ENCODE data around the gene SIGLEC6.
"Not testable (repeated sequence)": the region's sequence is repeated elsewhere in the genome, so short reads cannot be mapped to it uniquely, and the experiment has no call there.

SIGLEC6 gene

GRCh38 chr19:51508059-51508733, 23.3 kb downstream of the SIGLEC6 start:
- DNase-seq (ENCODE audit: low read depth): peak; percentile 91

- peak; percentile 81 for DNase-seq (ENCODE audit: low read depth)
Observed at GRCh38 chr19:51507640-51508058, 23.8 kb downstream of the SIGLEC6 start.

- no peak for DNase-seq (ENCODE audit: low read depth)
Observed at GRCh38 chr19:51507192-51507591, 24.3 kb downstream of the SIGLEC6 start.

GRCh38 chr19:51505904-51506303, 25.6 kb downstream of the SIGLEC6 start:
- DNase-seq (ENCODE audit: low read depth): no peak

GRCh38 chr19:51503896-51504295, 27.6 kb downstream of the SIGLEC6 start:
- no peak for DNase-seq (ENCODE audit: low read depth)

DNA sequence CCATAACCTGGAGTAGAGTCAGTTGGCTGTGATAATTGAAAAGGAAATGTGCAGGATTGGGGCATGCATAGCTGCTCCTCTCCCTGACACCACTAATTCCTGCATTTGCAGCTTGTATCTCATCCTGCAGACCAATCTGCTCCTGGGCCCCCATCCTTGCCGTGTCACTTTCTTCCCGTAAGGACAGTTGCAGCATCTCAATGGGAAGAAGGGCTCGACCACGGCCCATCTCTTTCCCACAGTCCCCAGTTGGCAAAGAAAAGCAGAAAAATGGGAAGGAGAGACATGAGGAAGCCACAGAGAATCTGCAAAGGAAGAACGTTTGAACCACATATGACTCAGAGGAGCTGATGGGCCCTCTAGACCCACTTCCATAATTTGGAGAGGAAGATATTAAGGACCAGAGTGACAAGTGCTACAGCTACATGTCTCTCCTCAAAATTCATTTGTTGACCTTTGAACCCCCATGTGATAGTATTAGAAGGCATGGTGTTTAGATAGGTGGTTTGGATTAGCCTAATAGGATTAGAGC, 28.1 kb downstream of the SIGLEC6 start:
- no peak for DNase-seq (ENCODE audit: low read depth)

- peak; percentile 72 for DNase-seq (ENCODE audit: low read depth)
Observed at GRCh38 chr19:51501594-51502263, 29.7 kb downstream of the SIGLEC6 start, which contains the start of gene SIGLEC12. Gene SIGLEC12, minus strand, starts transcription at chr19:51501800. Its CDS starts 67 bp downstream, at chr19:51501733.

DNA sequence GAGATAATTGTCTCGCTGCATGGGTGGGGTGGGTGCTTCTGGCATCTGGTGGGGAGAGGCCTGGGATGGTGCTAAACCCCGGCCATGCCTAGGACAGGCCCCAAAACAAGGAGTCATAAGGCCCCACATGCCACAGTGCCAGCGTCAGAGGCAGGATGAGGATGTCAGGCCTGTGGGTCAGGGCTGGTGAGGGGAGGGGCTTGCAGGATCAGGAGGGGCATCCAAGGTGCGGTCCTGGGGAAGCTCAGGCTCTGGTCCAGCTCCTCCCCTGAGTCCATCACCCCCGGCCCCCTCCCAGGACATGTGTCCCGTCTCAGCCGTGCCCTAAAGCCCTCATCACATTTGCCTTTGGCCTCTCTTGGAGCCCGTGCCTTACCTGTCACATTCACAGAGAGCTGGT, 30.5 kb downstream of the SIGLEC6 start:
- DNase-seq (ENCODE audit: low read depth): not testable (repeated sequence)

GRCh38 chr19:51497666-51498065, 33.8 kb downstream of the SIGLEC6 start:
- DNase-seq (ENCODE audit: low read depth): no peak

GRCh38 chr19:51493776-51494175, 37.7 kb downstream of the SIGLEC6 start:
- DNase-seq (ENCODE audit: low read depth): no peak

GRCh38 chr19:51491586-51491985, 39.9 kb downstream of the SIGLEC6 start:
- DNase-seq (ENCODE audit: low read depth): no peak

GRCh38 chr19:51490676-51491075, 40.8 kb downstream of the SIGLEC6 start:
- DNase-seq (ENCODE audit: low read depth): no peak

- DNase-seq (ENCODE audit: low read depth): no peak
Observed at GRCh38 chr19:51489113-51489512, 42.4 kb downstream of the SIGLEC6 start.

- no peak for DNase-seq (ENCODE audit: low read depth)
Observed at GRCh38 chr19:51488491-51488890, 43.0 kb downstream of the SIGLEC6 start.

- no peak for DNase-seq (ENCODE audit: low read depth)
Observed at GRCh38 chr19:51485960-51486660, 45.4 kb downstream of the SIGLEC6 start.

GRCh38 chr19:51480590-51480989, 50.9 kb downstream of the SIGLEC6 start:
- no peak for DNase-seq (ENCODE audit: low read depth)

GRCh38 chr19:51479531-51480331, 51.7 kb downstream of the SIGLEC6 start:
- no peak for DNase-seq (ENCODE audit: low read depth)

DNA sequence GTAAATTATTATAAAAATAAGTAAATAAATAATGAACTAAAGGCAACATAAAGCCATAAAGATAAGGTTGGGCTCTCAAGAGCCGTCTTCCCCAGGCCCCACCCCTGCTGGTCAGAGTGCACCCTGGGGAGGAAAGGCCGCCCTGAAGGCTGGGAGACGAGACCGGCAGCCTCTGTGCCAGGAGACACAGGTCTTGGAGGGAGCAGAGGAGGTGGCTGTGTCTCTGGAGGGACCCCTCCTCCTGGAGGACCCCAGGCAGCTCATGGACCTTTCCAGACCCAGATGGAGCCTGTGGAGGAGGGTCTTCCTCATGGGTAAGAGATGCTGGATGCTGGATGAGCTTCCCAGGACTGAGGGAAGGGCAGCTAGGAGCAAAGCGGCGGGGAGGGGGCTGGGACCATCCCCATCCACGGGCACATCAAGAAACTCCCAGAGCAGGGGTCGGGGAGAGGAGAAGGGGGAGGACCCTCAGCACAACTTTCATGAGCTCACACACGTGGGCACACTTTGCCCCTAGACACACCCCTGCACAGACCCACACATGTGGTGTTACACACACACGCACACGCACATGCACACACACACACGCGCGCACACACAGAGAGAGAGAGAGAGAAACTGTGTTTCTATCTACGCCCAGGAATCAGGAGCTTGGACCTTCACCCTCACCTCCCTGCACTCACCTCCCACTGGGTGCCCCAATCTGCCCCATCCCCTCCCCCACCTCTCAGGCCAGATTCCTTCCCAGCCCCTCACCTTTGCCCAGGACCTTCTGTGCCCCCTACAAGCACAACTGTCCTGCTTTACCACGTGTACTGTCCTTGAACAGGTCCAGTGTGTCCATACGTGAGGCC, 52.9 kb downstream of the SIGLEC6 start, which contains the start of gene CEACAM18:
Gene CEACAM18, plus strand, starts transcription at position 159 of the 854 bp plus-strand sequence.
- DNase-seq (ENCODE audit: low read depth): no peak

GRCh38 chr19:51477344-51477743, 54.1 kb downstream of the SIGLEC6 start:
- DNase-seq (ENCODE audit: low read depth): no peak

DNA sequence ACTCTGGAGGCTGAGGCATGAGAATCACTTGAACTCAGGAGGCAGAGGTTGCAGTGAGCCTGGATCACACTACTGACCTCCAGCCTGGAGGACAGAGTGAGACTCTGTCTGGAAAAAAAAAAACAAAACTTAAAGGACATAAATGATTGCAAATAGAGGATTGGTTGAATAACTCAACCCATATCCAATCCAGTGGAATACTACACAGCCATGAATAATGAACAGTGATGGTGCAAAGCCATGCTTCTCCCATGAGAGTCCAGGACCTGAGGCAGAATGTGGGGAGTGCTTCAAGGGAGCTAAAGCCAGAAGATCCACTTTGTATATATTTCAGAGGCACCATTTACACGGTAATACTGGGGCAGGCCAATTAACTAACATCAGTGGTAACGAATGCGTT, 55.3 kb downstream of the SIGLEC6 start:
- no peak for DNase-seq (ENCODE audit: low read depth)
